HEK293 (cell line): ENCODE results near the gene ATP13A3.

ENCODE experiments used
- HOXD13 ChIP-seq: sonication (generic); formaldehyde crosslinking; IDR thresholded peaks from 2 replicates; pipeline ENCODE4 v1.8.0; 2022; ENCODE audit warnings: missing genetic modification reagents, borderline replicate concordance
- KLF16 ChIP-seq: fragments of 450-650 bp; formaldehyde crosslinking; IDR thresholded peaks from 2 replicates; pipeline ENCODE4 v1.5.1; 2017; ENCODE audit warnings: missing biosample characterization, missing genetic modification characterization
- ZIC2 ChIP-seq: fragments of 450-650 bp; formaldehyde crosslinking; IDR thresholded peaks from 2 replicates; pipeline ENCODE4 v1.5.1; 2016; ENCODE audit warnings: missing biosample characterization, missing genetic modification characterization
- ZNF112 ChIP-seq: fragments of 450-650 bp; formaldehyde crosslinking; IDR thresholded peaks from 2 replicates; pipeline ENCODE4 v1.5.0; 2017; ENCODE audit warnings: missing biosample characterization, missing genetic modification characterization
- ZNF19 ChIP-seq: fragments of 450-650 bp; formaldehyde crosslinking; IDR thresholded peaks from 2 replicates; pipeline ENCODE4; 2016; ENCODE audit warnings: missing biosample characterization, missing genetic modification characterization, low read depth
- ZNF302 ChIP-seq: fragments of 450-650 bp; formaldehyde crosslinking; IDR thresholded peaks from 2 replicates; pipeline ENCODE4 v1.5.1; 2016; ENCODE audit warnings: missing biosample characterization, missing genetic modification characterization, low read depth
- ZNF335 ChIP-seq: fragments of 450-650 bp; formaldehyde crosslinking; conservative IDR thresholded peaks from 2 replicates; pipeline ENCODE4 v1.5.1; 2016; ENCODE audit warnings: missing biosample characterization, missing genetic modification characterization
- ZNF341 ChIP-seq: fragments of 450-650 bp; formaldehyde crosslinking; IDR thresholded peaks from 2 replicates; pipeline ENCODE4; 2016; ENCODE audit warnings: low read depth, missing biosample characterization, missing genetic modification characterization
- ZNF37A ChIP-seq: fragments of 450-650 bp; IDR thresholded peaks from 2 replicates; pipeline ENCODE4 v1.5.1; 2018; ENCODE audit warnings: missing biosample characterization, missing genetic modification characterization
- ZNF423 ChIP-seq: fragments of 450-650 bp; formaldehyde crosslinking; IDR thresholded peaks from 2 replicates; pipeline ENCODE4 v1.5.1; 2016; ENCODE audit warnings: missing biosample characterization, missing genetic modification characterization
- ZNF530 ChIP-seq: fragments of 450-650 bp; formaldehyde crosslinking; IDR thresholded peaks from 2 replicates; pipeline ENCODE4 v1.5.1; 2016; ENCODE audit warnings: low read depth, missing biosample characterization, missing genetic modification characterization
- ZNF561 ChIP-seq: fragments of 450-650 bp; IDR thresholded peaks from 2 replicates; pipeline ENCODE4 v1.5.1; 2018; ENCODE audit warnings: missing biosample characterization, missing genetic modification characterization, borderline replicate concordance
- ZNF660 ChIP-seq: fragments of 450-650 bp; IDR thresholded peaks from 2 replicates; pipeline ENCODE4 v1.5.1; 2018; ENCODE audit warnings: missing biosample characterization, mild to moderate bottlenecking, missing genetic modification characterization
- ZSCAN23 ChIP-seq: fragments of 450-650 bp; formaldehyde crosslinking; IDR thresholded peaks from 2 replicates; pipeline ENCODE4 v1.5.1; 2016; ENCODE audit warnings: missing biosample characterization, missing genetic modification characterization
- TF ChIP-seq, protein P1 (sequence below): fragments of 450-650 bp; formaldehyde crosslinking; IDR thresholded peaks from 2 replicates; pipeline ENCODE4 v1.5.1; 2017; ENCODE audit warnings: missing biosample characterization, missing genetic modification characterization
- TF ChIP-seq, protein P2 (sequence below): fragments of 450-650 bp; formaldehyde crosslinking; IDR thresholded peaks from 2 replicates; pipeline ENCODE4 v1.5.1; 2016; ENCODE audit warnings: missing biosample characterization, missing genetic modification characterization
- TF ChIP-seq, protein P3 (sequence below): fragments of 450-650 bp; formaldehyde crosslinking; IDR thresholded peaks from 2 replicates; pipeline ENCODE4 v1.5.1; 2016; ENCODE audit warnings: missing biosample characterization, missing genetic modification characterization
- TF ChIP-seq, protein P4 (sequence below): fragments of 450-650 bp; formaldehyde crosslinking; conservative IDR thresholded peaks from 2 replicates; pipeline ENCODE4 v1.5.1; 2016; ENCODE audit warnings: low read depth, missing biosample characterization, missing genetic modification characterization
- TF ChIP-seq, protein P5 (sequence below): fragments of 450-650 bp; formaldehyde crosslinking; IDR thresholded peaks from 2 replicates; pipeline ENCODE4 v1.5.0; 2017; ENCODE audit warnings: missing biosample characterization, missing genetic modification characterization, borderline replicate concordance
- TF ChIP-seq, protein P6 (sequence below): fragments of 450-650 bp; formaldehyde crosslinking; IDR thresholded peaks from 2 replicates; pipeline ENCODE4; 2016; ENCODE audit warnings: missing biosample characterization, missing genetic modification characterization

Gene ATP13A3

DNA sequence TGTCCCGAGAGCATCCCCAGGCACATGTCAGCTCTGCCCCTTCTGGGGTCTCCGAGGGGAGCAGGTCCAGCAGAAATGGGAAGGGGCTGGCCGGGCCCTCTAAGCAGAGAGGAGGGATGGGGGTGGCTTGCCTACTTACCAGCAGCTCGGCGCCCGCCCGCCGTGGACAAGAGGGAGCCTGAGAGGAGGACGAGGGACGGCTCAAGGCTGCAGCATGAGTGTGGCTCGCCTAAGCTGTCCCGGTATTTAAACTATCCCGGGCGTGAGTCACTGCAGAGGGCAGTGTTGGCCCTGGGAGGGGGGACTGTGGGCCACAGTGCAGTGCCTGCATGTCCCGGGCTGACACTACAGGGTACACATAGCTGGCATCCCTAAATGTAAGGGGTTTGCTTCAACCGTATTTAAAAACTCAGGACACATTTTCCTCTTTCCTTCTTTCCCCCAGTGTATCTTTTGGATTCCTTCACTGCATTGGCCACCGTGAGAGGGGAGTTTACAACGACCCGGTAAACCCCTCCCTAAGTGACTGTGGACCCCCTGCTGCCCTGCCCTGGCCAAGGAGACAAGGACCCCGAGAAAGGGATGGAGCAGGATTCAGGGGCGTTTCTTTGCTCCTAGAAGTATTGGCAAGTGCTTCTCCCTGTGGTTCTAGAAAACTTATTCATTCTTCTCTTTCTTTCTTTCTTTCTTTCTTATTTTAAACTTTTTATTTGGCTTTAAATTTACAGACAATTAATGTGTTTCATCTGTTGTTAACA is 117.1 kb downstream of the ATP13A3 start, which contains the start of gene LRRC15 (continued):
- TF ChIP-seq, protein P1, sequence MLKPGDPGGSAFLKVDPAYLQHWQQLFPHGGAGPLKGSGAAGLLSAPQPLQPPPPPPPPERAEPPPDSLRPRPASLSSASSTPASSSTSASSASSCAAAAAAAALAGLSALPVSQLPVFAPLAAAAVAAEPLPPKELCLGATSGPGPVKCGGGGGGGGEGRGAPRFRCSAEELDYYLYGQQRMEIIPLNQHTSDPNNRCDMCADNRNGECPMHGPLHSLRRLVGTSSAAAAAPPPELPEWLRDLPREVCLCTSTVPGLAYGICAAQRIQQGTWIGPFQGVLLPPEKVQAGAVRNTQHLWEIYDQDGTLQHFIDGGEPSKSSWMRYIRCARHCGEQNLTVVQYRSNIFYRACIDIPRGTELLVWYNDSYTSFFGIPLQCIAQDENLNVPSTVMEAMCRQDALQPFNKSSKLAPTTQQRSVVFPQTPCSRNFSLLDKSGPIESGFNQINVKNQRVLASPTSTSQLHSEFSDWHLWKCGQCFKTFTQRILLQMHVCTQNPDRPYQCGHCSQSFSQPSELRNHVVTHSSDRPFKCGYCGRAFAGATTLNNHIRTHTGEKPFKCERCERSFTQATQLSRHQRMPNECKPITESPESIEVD (tag by site-specific recombination), result no peak
- TF ChIP-seq, protein P2, sequence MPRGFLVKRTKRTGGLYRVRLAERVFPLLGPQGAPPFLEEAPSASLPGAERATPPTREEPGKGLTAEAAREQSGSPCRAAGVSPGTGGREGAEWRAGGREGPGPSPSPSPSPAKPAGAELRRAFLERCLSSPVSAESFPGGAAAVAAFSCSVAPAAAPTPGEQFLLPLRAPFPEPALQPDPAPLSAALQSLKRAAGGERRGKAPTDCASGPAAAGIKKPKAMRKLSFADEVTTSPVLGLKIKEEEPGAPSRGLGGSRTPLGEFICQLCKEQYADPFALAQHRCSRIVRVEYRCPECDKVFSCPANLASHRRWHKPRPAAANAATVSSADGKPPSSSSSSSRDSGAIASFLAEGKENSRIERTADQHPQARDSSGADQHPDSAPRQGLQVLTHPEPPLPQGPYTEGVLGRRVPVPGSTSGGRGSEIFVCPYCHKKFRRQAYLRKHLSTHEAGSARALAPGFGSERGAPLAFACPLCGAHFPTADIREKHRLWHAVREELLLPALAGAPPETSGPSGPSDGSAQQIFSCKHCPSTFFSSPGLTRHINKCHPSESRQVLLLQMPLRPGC (tag by site-specific recombination), result no peak
- TF ChIP-seq ZNF335 (tag by site-specific recombination), result peak; percentile 47
- no peak for TF ChIP-seq ZNF302 (tag by site-specific recombination)
- TF ChIP-seq, protein P3, sequence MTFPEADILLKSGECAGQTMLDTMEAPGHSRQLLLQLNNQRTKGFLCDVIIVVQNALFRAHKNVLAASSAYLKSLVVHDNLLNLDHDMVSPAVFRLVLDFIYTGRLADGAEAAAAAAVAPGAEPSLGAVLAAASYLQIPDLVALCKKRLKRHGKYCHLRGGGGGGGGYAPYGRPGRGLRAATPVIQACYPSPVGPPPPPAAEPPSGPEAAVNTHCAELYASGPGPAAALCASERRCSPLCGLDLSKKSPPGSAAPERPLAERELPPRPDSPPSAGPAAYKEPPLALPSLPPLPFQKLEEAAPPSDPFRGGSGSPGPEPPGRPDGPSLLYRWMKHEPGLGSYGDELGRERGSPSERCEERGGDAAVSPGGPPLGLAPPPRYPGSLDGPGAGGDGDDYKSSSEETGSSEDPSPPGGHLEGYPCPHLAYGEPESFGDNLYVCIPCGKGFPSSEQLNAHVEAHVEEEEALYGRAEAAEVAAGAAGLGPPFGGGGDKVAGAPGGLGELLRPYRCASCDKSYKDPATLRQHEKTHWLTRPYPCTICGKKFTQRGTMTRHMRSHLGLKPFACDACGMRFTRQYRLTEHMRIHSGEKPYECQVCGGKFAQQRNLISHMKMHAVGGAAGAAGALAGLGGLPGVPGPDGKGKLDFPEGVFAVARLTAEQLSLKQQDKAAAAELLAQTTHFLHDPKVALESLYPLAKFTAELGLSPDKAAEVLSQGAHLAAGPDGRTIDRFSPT (tag by site-specific recombination), result peak; percentile 32; the same call in 1 of the 2 replicates
- TF ChIP-seq ZNF19 (tag by site-specific recombination), result no peak
- TF ChIP-seq, protein P4, sequence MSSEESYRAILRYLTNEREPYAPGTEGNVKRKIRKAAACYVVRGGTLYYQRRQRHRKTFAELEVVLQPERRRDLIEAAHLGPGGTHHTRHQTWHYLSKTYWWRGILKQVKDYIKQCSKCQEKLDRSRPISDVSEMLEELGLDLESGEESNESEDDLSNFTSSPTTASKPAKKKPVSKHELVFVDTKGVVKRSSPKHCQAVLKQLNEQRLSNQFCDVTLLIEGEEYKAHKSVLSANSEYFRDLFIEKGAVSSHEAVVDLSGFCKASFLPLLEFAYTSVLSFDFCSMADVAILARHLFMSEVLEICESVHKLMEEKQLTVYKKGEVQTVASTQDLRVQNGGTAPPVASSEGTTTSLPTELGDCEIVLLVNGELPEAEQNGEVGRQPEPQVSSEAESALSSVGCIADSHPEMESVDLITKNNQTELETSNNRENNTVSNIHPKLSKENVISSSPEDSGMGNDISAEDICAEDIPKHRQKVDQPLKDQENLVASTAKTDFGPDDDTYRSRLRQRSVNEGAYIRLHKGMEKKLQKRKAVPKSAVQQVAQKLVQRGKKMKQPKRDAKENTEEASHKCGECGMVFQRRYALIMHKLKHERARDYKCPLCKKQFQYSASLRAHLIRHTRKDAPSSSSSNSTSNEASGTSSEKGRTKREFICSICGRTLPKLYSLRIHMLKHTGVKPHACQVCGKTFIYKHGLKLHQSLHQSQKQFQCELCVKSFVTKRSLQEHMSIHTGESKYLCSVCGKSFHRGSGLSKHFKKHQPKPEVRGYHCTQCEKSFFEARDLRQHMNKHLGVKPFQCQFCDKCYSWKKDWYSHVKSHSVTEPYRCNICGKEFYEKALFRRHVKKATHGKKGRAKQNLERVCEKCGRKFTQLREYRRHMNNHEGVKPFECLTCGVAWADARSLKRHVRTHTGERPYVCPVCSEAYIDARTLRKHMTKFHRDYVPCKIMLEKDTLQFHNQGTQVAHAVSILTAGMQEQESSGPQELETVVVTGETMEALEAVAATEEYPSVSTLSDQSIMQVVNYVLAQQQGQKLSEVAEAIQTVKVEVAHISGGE, result no peak
- TF ChIP-seq ZNF112 (tag by site-specific recombination), result no peak
- TF ChIP-seq ZNF561 (tag by site-specific recombination), result no peak
- no peak for TF ChIP-seq ZNF37A (tag by site-specific recombination)
- no peak for TF ChIP-seq ZSCAN23 (tag by site-specific recombination)
- no peak for TF ChIP-seq ZNF660
- TF ChIP-seq ZNF341 (tag by site-specific recombination), result no peak
- TF ChIP-seq ZIC2 (tag by site-specific recombination), result 0 out of 2 replicates have a peak, but pooled peaks have one; percentile 12
- no peak for TF ChIP-seq ZNF530 (tag by site-specific recombination)
- no peak for TF ChIP-seq HOXD13 (CRISPR knock-in tag)
- no peak for TF ChIP-seq ZNF423 (tag by site-specific recombination)
- TF ChIP-seq, protein P5, sequence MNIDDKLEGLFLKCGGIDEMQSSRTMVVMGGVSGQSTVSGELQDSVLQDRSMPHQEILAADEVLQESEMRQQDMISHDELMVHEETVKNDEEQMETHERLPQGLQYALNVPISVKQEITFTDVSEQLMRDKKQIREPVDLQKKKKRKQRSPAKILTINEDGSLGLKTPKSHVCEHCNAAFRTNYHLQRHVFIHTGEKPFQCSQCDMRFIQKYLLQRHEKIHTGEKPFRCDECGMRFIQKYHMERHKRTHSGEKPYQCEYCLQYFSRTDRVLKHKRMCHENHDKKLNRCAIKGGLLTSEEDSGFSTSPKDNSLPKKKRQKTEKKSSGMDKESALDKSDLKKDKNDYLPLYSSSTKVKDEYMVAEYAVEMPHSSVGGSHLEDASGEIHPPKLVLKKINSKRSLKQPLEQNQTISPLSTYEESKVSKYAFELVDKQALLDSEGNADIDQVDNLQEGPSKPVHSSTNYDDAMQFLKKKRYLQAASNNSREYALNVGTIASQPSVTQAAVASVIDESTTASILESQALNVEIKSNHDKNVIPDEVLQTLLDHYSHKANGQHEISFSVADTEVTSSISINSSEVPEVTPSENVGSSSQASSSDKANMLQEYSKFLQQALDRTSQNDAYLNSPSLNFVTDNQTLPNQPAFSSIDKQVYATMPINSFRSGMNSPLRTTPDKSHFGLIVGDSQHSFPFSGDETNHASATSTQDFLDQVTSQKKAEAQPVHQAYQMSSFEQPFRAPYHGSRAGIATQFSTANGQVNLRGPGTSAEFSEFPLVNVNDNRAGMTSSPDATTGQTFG, result no peak
- TF ChIP-seq, protein P6, sequence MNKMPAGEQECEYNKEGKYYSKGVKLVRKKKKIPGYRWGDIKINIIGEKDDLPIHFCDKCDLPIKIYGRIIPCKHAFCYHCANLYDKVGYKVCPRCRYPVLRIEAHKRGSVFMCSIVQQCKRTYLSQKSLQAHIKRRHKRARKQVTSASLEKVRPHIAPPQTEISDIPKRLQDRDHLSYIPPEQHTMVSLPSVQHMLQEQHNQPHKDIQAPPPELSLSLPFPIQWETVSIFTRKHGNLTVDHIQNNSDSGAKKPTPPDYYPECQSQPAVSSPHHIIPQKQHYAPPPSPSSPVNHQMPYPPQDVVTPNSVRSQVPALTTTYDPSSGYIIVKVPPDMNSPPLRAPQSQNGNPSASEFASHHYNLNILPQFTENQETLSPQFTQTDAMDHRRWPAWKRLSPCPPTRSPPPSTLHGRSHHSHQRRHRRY (tag by site-specific recombination), result no peak
- TF ChIP-seq KLF16 (tag by site-specific recombination), result no peak
